Body of pancreas (tissue), 4 donors: Measurements from ENCODE around the gene RBM47.

Experiments
- POLR2A ChIP-seq, 3 donors: fragments of 450-650 bp; IDR thresholded peaks; one replicate each; pipeline ENCODE4 v1.6.1; 2016; ENCODE audit warnings: antibody characterized with exemption in 3 of 3, mild to moderate bottlenecking in 2 of 3
- TF ChIP-seq, protein P1 (sequence below), 7 experiments: fragments of 450-650 bp in 4 of 7; fragments of 200-600 bp in 3 of 7; sonication (generic) in 3 of 7; IDR thresholded peaks; one replicate each; pipeline ENCODE4 v1.5.1; 2016 to 2019; ENCODE audit warnings: antibody characterized with exemption in 7 of 7

DNA sequence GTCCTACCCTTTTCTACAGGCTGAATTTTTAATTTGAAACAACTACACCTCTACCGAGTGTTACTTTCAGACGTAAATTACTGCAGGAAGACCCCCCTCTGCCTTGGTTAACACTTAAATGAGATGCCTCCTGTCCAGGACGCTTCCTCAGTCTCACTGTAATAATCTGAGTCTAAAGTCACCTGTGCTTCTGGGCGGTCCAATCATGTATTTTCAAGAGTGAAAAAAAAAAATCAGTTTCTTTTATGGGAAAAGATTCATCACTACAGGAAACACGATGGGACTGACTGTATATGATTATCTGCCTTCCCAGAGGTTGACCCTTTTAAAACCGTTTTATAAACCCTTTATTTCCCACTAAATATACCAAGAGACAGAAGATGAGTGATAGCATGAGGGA, 776 bp downstream of the RBM47 start:
- TF ChIP-seq, protein P1, sequence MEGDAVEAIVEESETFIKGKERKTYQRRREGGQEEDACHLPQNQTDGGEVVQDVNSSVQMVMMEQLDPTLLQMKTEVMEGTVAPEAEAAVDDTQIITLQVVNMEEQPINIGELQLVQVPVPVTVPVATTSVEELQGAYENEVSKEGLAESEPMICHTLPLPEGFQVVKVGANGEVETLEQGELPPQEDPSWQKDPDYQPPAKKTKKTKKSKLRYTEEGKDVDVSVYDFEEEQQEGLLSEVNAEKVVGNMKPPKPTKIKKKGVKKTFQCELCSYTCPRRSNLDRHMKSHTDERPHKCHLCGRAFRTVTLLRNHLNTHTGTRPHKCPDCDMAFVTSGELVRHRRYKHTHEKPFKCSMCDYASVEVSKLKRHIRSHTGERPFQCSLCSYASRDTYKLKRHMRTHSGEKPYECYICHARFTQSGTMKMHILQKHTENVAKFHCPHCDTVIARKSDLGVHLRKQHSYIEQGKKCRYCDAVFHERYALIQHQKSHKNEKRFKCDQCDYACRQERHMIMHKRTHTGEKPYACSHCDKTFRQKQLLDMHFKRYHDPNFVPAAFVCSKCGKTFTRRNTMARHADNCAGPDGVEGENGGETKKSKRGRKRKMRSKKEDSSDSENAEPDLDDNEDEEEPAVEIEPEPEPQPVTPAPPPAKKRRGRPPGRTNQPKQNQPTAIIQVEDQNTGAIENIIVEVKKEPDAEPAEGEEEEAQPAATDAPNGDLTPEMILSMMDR (IDR thresholded peaks at IDR 0.05) = no peak
- no peak for TF ChIP-seq POLR2A (IDR thresholded peaks at IDR 0.05)
